ENCODE measurements around the gene G2E3. TPM values are rescaled to one million over a fixed set of nuclear protein-coding genes. Genes with fewer than 3 reads are reported as not detected.

Gene G2E3
- total and polyA plus RNA-seq, 2 experiments from 2014 or later = 67.4 to 113 TPM

- no peak for TF ChIP-seq STAT1 (IDR thresholded peaks at IDR 0.05; ENCODE audit: unreplicated experiment)
Observed at GRCh38 chr14:30532264-30532663, 26.7 kb upstream of the G2E3 start (continued).

- Histone ChIP-seq H3K9me2 (ENCODE audit: insufficient read depth) (peaks cover 11% of the 10 kb centered on the region), H3K4me1 (ENCODE audit: insufficient read depth) (peaks cover 14% of the 10 kb centered on the region), H3K27ac (ENCODE audit: low read depth) (no peak overlapping the region), H4K20me1 (replicated peaks; ENCODE audit: insufficient read depth) (no peaks in the 10 kb centered on the region), H3K36me3 (ENCODE audit: insufficient read depth) (no peaks in the 10 kb centered on the region), H3K27me3 (ENCODE audit: insufficient read depth) (no peaks in the 10 kb centered on the region), H3F3A (replicated peaks; ENCODE audit: low read depth) (no peaks in the 10 kb centered on the region), H3K79me2 (replicated peaks; ENCODE audit: insufficient read depth) (no peaks in the 10 kb centered on the region), H3K4me3 (no peak overlapping the region), H2AFZ (no peak overlapping the region), H3K4me2 (no peak overlapping the region)
- 0 out of 3 replicates have a peak, but pooled peaks cover under 1% of the 10 kb centered on the region for H3K36me3 Mint-ChIP-seq (ENCODE audit: low read depth)
- 0 out of 3 replicates have a peak, but pooled peaks cover under 1% of the 10 kb centered on the region for H3K9me3 Mint-ChIP-seq
- no peak overlapping the region for H3K4me3 Mint-ChIP-seq
- ATAC-seq (no peak), DNase-seq (ENCODE audit: low spot score) (no peak)
- no peak for TF ChIP-seq ETS1 (IDR thresholded peaks at IDR 0.05)
- TF ChIP-seq JUNB (IDR thresholded peaks at IDR 0.05; ENCODE audit: unreplicated experiment) = no peak
- TF ChIP-seq NANOG (IDR thresholded peaks at IDR 0.05; ENCODE audit: borderline replicate concordance) = no peak
- TF ChIP-seq STAT1 (IDR thresholded peaks at IDR 0.05; ENCODE audit: unreplicated experiment) = no peak
- no peak for TF ChIP-seq ZNF331 (CRISPR knock-in tag; IDR thresholded peaks at IDR 0.05; ENCODE audit: low read depth)
- TF ChIP-seq EZH2phosphoT487 (IDR thresholded peaks at IDR 0.05; ENCODE audit: unreplicated experiment) = no peak
- TF ChIP-seq ZNF462 (CRISPR knock-in tag; IDR thresholded peaks at IDR 0.05) = no peak
- TF ChIP-seq ZNF114 (CRISPR knock-in tag; IDR thresholded peaks at IDR 0.05) = no peak
- TF ChIP-seq POLR2AphosphoS5 (IDR thresholded peaks at IDR 0.05; ENCODE audit: low read depth) = no peak
- TF ChIP-seq CTCF (conservative IDR thresholded peaks at IDR 0.05; ENCODE audit: low read depth in 2 of 2) = no peak
- no peak for TF ChIP-seq EZH2 (IDR thresholded peaks at IDR 0.05; ENCODE audit: low read depth, unreplicated experiment)
- TF ChIP-seq REST (IDR thresholded peaks at IDR 0.05; ENCODE audit: unreplicated experiment) = no peak
- TF ChIP-seq CREB1 (CRISPR knock-in tag; IDR thresholded peaks at IDR 0.05; ENCODE audit: low read depth) = no peak
- peaks cover 14% of the 10 kb centered on the region for H3K4me1 Mint-ChIP-seq
- H3K27me3 Mint-ChIP-seq (ENCODE audit: insufficient read depth, low read depth, poor library complexity) = no peaks in the 10 kb centered on the region
- no peak overlapping the region for H3K27ac Mint-ChIP-seq
Observed at GRCh38 chr14:30533126-30533525, 25.8 kb upstream of the G2E3 start.
